HK-2 (cell line): ENCODE data around the gene IL17RB.

Experiments used
- DNase-seq: peaks from one replicate; pipeline ENCODE4 v3.0.0-alpha.2; 2018; ENCODE audit not compliant: unreplicated experiment

Gene IL17RB

DNA sequence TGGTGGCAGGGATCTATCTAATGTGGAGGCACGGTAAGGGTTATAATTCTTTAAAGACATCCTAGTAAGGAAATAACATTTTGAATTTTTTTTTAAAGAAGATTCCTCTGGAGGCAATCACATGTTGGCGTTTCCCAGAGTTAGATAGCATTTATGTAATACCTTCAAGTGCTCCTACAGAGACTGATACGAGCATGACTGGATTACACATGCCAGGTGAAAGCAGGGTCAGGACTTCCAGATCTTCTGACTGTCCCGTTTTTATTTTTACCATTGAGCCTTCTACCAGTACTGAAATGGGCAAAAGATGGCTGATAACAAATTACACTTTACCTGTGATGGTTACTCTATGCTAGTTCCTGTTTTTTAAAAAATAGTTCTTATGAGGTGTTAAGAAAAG is 13.8 kb downstream of the IL17RB start:
- DNase-seq, result no peak

GRCh38 chr3:53862241-53862640 is 15.9 kb downstream of the IL17RB start:
- DNase-seq, result no peak

DNA sequence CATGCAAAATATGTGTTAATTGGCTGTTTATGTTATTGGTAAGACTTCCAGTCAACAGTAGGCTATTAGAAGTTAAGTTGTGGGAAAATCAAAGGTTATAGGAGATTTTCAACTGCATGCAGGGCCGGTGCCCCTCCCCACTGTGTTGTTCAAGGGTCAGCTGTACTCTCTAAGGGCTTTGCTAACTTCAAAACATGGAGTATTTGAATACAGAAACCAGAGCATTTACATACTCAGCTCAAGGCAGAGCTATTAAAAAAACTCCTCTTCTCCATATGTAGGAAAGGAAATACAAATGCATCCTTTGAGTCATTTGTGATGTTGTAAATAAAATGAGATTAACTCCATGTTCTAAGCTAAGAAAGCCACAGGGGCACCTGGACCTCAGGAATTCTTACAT is 16.8 kb downstream of the IL17RB start:
- DNase-seq, result no peak

DNA sequence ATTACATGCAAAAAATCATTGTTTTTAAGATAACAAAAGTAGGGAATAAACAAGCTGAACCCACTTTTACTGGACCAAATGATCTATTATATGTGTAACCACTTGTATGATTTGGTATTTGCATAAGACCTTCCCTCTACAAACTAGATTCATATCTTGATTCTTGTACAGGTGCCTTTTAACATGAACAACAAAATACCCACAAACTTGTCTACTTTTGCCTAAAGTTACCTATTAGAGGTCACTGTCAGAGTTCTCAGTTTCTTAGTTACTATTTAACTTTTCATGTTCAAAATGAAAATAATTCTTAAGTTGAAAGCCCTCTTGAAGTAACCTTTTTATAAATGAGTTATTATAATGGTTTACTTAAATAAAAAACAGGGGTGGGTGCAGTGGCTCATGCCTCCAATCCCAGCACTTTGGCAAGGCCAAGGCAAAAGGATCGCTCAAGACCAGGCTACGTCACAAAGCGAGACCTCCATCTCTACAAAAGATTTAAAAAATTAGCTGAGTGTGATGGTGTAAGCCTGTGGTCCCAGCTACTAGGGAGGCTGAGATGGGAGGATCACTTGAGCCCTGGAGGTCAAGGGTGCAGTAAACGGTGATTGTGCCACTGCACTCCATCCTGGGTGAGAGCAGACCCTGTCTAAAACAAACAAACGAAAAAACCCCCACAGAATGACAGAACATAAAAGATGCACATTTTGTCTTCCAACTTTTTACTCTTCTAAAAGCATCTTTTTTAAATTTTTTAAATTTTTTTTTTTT is 19.5 kb downstream of the IL17RB start:
- no peak for DNase-seq

GRCh38 chr3:53880396-53881345 is 34.3 kb downstream of the IL17RB start:
- no peak for DNase-seq

DNA sequence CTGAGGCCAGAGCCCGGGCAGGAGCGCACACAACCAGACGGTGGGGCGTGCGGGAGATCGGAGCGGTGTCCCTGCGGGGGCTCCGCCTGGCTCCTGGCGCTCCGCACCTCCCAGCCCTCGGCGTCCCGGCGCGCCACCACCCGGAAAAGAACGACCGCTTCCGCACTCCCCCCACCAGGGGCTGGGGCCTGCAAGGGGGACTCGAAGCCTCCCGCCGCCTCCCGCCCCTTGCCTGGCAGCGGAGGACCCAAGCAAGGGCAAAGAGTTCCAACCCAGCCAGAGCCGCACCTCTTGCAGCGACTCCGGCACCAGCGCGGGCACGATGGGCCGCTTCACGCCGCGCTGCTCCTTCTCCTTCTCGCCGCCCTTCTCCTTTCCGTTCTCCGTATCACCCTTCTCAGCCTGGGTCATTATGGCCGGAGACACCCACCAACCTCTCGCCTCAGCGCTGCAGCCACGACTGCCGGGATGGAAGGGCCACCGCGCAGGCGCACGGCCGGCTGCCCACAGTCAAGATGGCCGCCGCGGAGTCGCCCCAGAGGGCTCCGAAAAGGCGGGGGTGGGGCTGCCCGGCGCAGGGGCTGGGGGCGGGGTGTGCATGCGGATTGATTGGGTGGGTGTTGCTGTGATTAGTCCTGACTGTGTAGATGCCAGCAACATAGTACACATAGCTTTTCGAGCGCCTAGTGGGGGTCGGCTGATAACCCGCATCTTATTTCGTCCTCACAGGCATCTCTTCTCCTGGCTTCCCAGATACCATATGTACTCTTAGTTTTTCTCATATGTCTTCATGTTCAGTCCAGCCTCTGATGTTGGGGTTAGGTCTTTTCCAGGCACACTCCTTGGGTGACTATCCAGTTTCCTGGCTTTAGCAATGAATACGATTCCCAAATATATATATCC is 35.6 kb downstream of the IL17RB start, which contains the start of gene ACTR8:
ACTR8 (minus strand) TSS at position 462 of the 903 bp plus-strand sequence; CDS start at position 411, 51 bp downstream.
- peak; percentile 82 for DNase-seq

- DNase-seq, result no peak
Measured at GRCh38 chr3:53883008-53883407, 36.6 kb downstream of the IL17RB start.

DNA sequence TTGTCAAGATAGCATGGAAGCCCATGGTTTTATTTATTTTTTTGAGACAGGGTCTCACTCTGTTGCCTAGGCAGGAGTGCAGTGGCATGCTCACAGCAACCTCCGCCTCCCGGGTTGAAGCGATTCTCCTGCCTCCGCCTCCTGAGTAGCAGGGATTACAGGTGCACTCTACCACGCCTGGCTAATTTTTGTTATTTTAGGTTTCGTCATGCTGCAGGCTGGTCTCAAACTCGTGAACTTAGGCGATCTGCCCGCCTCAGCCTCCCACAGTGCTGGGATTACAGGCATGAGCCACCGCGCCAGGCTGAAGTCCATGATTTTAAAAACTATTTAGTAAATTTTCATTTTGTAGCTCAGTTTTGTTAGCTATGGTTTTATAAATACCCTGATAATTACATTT is 38.3 kb downstream of the IL17RB start:
- no peak for DNase-seq

GRCh38 chr3:53885239-53885638 is 38.9 kb downstream of the IL17RB start:
- DNase-seq, result no peak

DNA sequence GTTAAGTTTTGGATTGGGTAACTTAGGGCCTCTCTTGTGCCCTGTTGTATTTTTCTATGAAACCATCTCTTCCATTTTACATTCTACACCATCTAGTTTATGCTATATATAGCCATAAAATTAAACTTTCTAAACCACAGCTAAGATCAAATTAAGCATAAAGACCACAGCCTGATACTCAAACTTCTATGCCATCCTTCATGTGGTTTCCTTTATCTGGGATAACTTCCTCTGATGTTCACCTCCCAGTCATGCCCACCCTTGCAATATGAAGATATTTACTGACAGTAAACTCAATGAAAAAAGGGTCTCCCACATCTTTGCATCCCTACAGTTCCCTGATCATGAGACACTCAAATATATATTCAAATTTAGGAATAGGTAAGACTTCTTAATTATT is 41.1 kb downstream of the IL17RB start:
- no peak for DNase-seq

DNA sequence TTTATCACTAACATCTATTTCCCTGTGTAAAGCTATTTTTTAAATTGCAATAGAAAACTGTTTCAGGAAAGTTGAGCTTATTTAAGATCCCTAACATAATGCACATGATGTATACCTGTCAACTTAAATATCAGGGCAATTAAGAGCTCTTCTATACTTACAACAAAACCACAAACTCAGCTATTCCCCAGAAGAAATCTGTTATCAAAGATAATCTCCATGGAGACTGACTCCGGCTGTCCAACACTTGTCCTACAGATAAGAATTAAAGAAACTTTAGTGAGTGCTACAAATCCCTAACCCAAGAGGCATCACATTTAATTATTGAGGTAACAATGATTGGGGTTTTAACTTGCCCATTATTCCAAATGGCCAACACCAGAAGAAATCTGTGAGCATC is 41.9 kb downstream of the IL17RB start:
- no peak for DNase-seq

DNA sequence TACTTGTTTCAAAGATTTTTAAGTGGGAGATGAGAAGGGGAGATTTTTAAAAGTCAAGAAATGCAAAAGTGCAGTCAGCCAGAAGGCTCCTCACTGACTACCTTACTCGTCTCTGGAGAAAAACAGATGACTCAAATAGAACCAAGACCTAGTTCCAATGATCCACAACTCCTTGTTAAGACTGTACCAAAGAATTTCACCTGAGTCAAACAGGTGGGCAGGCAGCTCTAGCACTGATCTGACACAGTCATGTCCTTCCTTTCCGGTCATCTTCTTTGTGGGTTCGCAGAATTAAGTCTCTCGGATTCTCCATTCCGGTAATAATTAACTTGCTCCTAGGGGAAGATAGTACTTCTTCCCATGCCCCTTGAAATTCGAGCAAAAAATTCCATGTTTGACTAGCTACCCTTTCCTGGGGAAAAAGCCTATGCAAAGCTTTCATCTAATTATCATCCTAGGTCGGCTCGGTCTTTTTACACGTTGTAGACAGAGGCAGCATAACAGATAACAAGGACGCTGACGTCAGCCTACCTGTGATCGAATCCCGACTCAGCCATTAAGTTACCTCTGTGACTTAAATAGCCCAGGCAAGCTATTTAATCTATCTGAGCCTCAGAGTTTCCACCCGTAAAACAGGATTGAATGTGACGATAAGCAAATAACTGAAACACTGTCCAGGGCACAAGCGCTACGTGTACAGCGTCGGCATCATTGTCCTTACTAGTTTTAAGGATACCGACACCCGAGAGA is 44.5 kb downstream of the IL17RB start:
- DNase-seq, result peak; percentile 17

GRCh38 chr3:53891497-53892285 is 45.3 kb downstream of the IL17RB start, which contains the start of gene SELENOK:
TSS of gene SELENOK (minus strand) at chr3:53891859.
- peak; percentile 96 for DNase-seq

DNA sequence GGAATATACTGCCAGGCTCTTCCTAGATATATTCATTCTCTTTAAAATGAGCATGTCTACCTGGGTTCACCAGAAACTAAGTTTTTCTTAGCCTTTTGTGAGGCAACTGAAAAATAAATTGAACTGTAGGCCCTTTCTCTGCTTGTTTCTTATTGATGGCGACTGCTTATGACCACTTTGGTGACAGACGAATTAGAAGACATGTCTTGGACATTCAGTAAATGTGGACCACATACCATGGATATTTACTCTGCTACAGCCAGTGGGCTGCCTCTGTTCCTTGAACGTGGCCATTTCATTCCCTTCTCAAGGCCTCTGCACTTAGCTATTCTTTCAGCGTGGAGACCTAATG is 45.9 kb downstream of the IL17RB start:
- DNase-seq, result peak; percentile 2

- no peak for DNase-seq
Measured at GRCh38 chr3:53899750-53900149, 53.4 kb downstream of the IL17RB start.

DNA sequence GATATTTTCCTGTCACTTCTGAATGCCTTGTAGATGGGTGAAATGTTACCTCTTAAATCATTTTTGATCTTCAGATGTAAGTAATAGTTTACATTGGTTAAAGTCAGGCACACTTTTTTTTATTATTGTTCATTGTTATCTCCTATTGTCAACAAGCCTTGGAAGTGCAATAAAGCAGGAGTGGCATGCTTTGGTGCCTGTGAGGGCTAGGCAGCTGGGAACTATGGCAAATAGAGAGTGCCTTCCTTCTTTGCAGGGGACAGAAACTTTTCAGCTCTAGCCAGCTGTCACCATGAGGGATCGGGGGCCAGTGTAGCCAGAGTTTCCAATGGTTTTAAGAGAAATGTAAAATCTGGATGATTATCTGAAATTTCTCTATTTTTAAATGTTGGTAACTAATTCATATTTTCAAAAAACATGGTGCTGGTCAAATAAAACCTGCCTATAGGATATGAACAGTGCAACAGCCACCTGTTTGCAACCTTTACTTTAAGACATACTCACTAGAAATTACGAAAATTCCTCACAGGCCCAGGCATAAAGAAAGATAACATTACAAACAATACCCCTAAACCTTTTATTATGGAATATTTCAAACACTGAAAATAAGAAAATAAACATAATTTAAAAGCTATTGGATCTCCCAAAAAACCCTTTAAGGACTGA is 54.4 kb downstream of the IL17RB start:
- DNase-seq, result no peak

DNA sequence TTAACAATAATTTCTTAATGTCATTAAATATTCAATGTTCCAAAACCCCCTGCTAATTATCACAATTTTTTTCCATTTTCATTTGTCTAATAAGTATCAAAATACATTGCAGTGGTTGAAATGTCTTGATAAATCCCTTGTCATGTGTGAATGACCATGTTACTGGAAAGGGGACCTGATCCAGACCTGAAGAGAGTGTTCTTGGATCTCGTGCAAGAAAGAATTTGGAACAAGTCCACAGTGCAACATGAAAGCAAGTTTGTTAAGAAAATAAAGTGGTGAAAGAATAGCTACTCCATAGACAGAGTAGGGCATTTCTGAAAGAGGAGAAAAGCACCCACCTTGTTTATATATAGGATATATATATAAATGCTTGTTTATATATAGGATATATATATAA is 55.7 kb downstream of the IL17RB start:
- DNase-seq, result no peak

GRCh38 chr3:53902711-53903110 is 56.3 kb downstream of the IL17RB start:
- DNase-seq, result no peak

GRCh38 chr3:53913401-53913800 is 67.0 kb downstream of the IL17RB start:
- no peak for DNase-seq
